Thyroid gland (tissue), 4 donors: Measurements from ENCODE around the gene TRANK1. TPM values are rescaled to one million over a fixed set of nuclear protein-coding genes. Genes with fewer than 3 reads are reported as not detected.
A peak's percentile ranks its signal among the peaks of the same experiment; 100 is the strongest.

Experiments
- DNase-seq, 2 donors: peaks; one replicate each; pipeline ENCODE4 v3.0.0-alpha.2; 2019
- H3K27ac ChIP-seq, 3 donors: fragments of 200-600 bp; sonication (generic); 1 replicate in 2 of 3; 2 replicates in 1 of 3; pipeline ENCODE4 v1.5.1; 2016 to 2019; ENCODE audit warnings: mild to moderate bottlenecking in 1 of 3, moderate library complexity in 1 of 3
- H3K27me3 ChIP-seq: fragments of 200-600 bp; sonication (generic); one replicate; pipeline ENCODE4 v1.5.1; 2019
- H3K36me3 ChIP-seq, 2 donors: fragments of 200-600 bp; sonication (generic); one replicate each; pipeline ENCODE4 v1.5.1; 2016 to 2019
- H3K4me1 ChIP-seq, 2 donors: fragments of 200-600 bp; sonication (generic); one replicate each; pipeline ENCODE4 v1.5.1; 2017 to 2019
- H3K4me3 ChIP-seq, 3 donors: fragments of 200-600 bp; sonication (generic); replicated peaks in 1 of 3; 1 replicate in 2 of 3; 2 replicates in 1 of 3; pipeline ENCODE4 v1.5.1; 2016; ENCODE audit warnings: mild to moderate bottlenecking in 1 of 3
- H3K9me3 ChIP-seq: fragments of 200-600 bp; sonication (generic); one replicate; pipeline ENCODE4 v1.5.1; 2017
- CTCF ChIP-seq, 6 experiments: fragments of 200-600 bp in 3 of 6; fragments of 450-650 bp in 3 of 6; sonication (generic) in 3 of 6; IDR thresholded peaks; one replicate each; pipeline ENCODE4 v1.5.1; 2016 to 2019; ENCODE audit warnings: antibody characterized with exemption in 6 of 6, mild to moderate bottlenecking in 2 of 6, inconsistent platforms in 1 of 6, moderate library complexity in 1 of 6
- POLR2A ChIP-seq, 2 donors: fragments of 450-650 bp; IDR thresholded peaks; one replicate each; pipeline ENCODE4 v1.6.1; 2017; ENCODE audit warnings: antibody characterized with exemption in 2 of 2, mild to moderate bottlenecking in 2 of 2, moderate library complexity in 1 of 2
- WGBS, 2 donors: methylation state at CpG; one replicate each; pipeline ENCODE4 v1.1.5; 2017; 5-methylcytosine and 5-hydroxymethylcytosine counted together
- intact Hi-C: fragments of 100-400 bp; cut with DNase I; formaldehyde crosslinking; loops from one replicate; pipeline ENCODE4 v1.15.1; 2023
- total RNA-seq, 4 donors: library from RNA; depleted of rRNA; stranded (reverse); fragments of >200 nt; gene quantifications; one replicate each; pipeline ENCODE4 v1.2.3, GENCODE V29; 2016

TRANK1 gene
- total RNA-seq, 4 donors from 2014 or later, result 11.7 to 26.3 (median 18.5) TPM

DNA sequence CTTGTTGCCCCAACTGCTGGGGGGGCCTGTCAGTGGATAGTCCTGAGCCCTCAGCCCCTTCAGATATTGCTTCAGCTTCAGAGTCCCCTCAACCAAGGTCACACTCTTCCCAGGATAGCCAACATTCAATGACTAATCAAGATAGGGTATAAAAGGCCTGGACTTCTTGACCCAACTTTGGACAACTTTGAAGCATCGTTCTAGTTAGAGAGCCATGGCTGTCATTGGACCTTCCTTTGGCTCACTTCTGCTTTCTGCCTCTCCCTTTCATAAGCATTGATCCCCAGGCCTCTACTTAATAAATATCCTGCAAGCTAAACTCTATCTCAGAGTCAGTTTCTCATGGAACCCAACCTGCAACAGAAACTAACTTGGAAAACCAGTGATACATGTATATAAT lies 149.2 kb downstream of the TRANK1 start:
- 81 to 100% methylated on average over 1 of the region's 1 CpG for WGBS, 2 donors
- Histone ChIP-seq H3K27me3 (no peaks in the 10 kb centered on the region), H3K27ac (no peak overlapping the region), H3K9me3 (no peaks in the 10 kb centered on the region), H3K4me3 (no peak overlapping the region), H3K4me1 (no peaks in the 10 kb centered on the region), H3K36me3 (no peaks in the 10 kb centered on the region)
- intact Hi-C loops, result no loop called here
- no peak for DNase-seq
- TF ChIP-seq POLR2A (IDR thresholded peaks at IDR 0.05) (no peak), CTCF (IDR thresholded peaks at IDR 0.05) (no peak)

GRCh38 chr3:36792342-36792741 lies 152.5 kb downstream of the TRANK1 start:
- WGBS, 2 donors, result 60 to 63% methylated on average over 4 of the region's 4 CpGs
- H3K9me3 ChIP-seq, result no peaks in the 10 kb centered on the region
- TF ChIP-seq CTCF (IDR thresholded peaks at IDR 0.05), result peak in 4 of 6 experiments; percentile 21 to 54 (median 48)
- no peak for TF ChIP-seq POLR2A (IDR thresholded peaks at IDR 0.05)

GRCh38 chr3:36790765-36791164 lies 154.1 kb downstream of the TRANK1 start:
- intact Hi-C loops, result no loop called here
- H3K36me3 ChIP-seq, result no peaks in the 10 kb centered on the region
- no peaks in the 10 kb centered on the region for H3K9me3 ChIP-seq
- H3K4me3 ChIP-seq, result no peak overlapping the region
- DNase-seq, result no peak
- H3K27ac ChIP-seq, result no peak overlapping the region
- no peaks in the 10 kb centered on the region for H3K27me3 ChIP-seq
- H3K4me1 ChIP-seq, result no peaks in the 10 kb centered on the region
- 74% methylated on average over 5 of the region's 6 CpGs for WGBS, 2 donors
- TF ChIP-seq CTCF (IDR thresholded peaks at IDR 0.05), result no peak

More at GRCh38 chr3:36792342-36792741, 152.5 kb downstream of the TRANK1 start:
- peak; percentile 29 to 30 for DNase-seq
- H3K4me1 ChIP-seq, result no peaks in the 10 kb centered on the region
- intact Hi-C loops, result no loop called here
- no peak overlapping the region for H3K27ac ChIP-seq
- H3K4me3 ChIP-seq, result no peak overlapping the region
- no peaks in the 10 kb centered on the region for H3K27me3 ChIP-seq
- no peaks in the 10 kb centered on the region for H3K36me3 ChIP-seq

DNA sequence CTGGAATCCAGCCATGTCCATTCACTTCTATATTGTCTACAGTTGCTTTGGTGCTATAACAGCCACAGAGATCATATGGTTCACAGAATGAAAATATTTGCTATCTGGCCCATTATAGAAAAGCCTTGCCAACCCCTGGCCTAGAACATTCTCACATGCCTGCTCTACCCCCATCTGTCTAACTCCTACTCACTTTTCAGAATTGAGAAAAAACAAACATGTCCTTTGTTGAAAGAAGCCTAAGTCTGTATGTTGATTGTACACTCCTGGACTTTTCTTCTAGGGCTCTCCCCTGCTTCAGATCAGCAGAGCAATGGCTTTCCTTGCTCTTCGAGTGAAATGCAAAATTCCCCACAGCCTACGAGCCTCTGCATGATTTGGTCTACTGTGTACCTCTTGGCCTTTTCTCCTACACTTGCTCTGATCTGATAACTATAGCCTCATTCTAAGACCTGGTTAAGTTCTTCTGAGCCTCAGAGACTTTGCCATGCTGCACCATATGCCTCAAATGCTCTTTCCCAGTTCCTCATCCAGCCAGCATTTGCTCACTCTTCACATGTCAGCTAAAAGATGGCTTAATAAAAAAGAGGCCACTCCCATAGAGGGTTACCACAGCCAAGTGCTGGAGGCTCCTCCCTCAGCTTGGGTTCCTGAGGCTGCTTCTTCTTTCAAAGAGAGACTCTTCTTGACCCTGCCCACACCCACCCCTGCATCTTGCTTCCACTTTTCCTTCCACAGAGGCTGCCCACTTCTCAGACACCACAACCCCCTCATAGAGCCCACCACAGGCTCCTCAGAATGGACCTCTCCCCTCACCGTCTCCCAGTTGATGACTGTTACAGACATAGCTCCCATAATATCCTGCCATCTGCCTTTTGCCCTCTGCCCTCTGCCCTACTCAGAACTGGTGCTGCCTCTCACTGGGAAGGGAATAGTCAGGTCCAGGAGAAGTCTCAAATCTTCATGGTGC lies 157.6 kb downstream of the TRANK1 start:
- DNase-seq, result no peak
- TF ChIP-seq POLR2A (IDR thresholded peaks at IDR 0.05), result no peak
- TF ChIP-seq CTCF (IDR thresholded peaks at IDR 0.05), result no peak
- Histone ChIP-seq H3K27me3 (no peaks in the 10 kb centered on the region), H3K4me3 (no peak overlapping the region), H3K9me3 (no peaks in the 10 kb centered on the region), H3K36me3 (no peaks in the 10 kb centered on the region), H3K4me1 (no peaks in the 10 kb centered on the region), H3K27ac (no peak overlapping the region)
- WGBS, 2 donors, result 63 to 83% methylated on average over 3 of the region's 3 CpGs
- intact Hi-C loops, result no loop called here

DNA sequence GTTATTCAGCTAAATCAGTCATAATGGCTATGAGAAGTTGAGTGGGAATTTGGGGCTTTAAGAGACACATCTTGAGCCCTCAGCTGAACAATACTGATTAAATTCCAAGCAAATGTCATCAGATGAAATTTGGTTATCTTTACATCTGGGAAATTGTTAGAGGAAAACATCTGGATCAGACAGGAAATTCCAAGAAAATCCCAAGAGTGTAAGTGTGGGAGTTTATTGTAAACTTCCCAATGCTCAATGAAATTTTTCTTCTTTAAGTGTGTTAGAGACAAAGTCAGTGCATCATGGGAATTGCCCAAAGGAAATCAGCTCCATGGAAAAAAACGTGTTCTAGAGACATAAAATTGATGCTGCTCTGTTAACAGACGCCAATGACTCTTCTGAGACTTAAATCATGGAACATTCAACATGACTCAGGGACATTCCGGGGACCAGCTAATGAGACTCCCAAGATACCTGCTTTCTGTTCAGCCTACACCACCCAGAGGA lies 160.7 kb downstream of the TRANK1 start:
- 62 to 68% methylated on average over 3 of the region's 3 CpGs for WGBS, 2 donors
- no peak for DNase-seq
- intact Hi-C loops, result no loop called here
- no peak overlapping the region for H3K4me3 ChIP-seq
- no peaks in the 10 kb centered on the region for H3K27me3 ChIP-seq
- no peaks in the 10 kb centered on the region for H3K9me3 ChIP-seq
- no peaks in the 10 kb centered on the region for H3K36me3 ChIP-seq
- no peak overlapping the region for H3K27ac ChIP-seq
- TF ChIP-seq POLR2A (IDR thresholded peaks at IDR 0.05) (no peak), CTCF (IDR thresholded peaks at IDR 0.05) (no peak)
- no peaks in the 10 kb centered on the region for H3K4me1 ChIP-seq
